GM23248 (cell line): ENCODE measurements around the gene SERPINB5. TPM values are rescaled to one million over a fixed set of nuclear protein-coding genes. Genes with fewer than 3 reads are reported as not detected.
A peak's percentile ranks its signal among the peaks of the same experiment; 100 is the strongest.

Source experiments
- DNase-seq: peaks from one replicate; pipeline ENCODE4 v3.0.0-alpha.2; 2015
- H2AFZ ChIP-seq: fragments of 200-600 bp; sonication (generic); 2 replicates; pipeline ENCODE4 v1.6.1; 2016; ENCODE audit warnings: antibody characterized with exemption
- H3F3A ChIP-seq: fragments of 200-600 bp; sonication (generic); 2 replicates; pipeline ENCODE4 v1.6.1; 2016; ENCODE audit warnings: mild to moderate bottlenecking, antibody characterized with exemption, mixed run types; ENCODE audit not compliant: insufficient read depth
- H3K27ac ChIP-seq: fragments of 200-600 bp; sonication (generic); 2 replicates; pipeline ENCODE4 v1.5.1; 2016; ENCODE audit warnings: mild to moderate bottlenecking
- H3K27me3 ChIP-seq: fragments of 200-600 bp; sonication (generic); replicated peaks from 2 replicates; pipeline ENCODE4 v1.6.1; 2016; ENCODE audit warnings: mild to moderate bottlenecking; ENCODE audit not compliant: insufficient read depth
- H3K36me3 ChIP-seq: fragments of 200-600 bp; sonication (generic); 2 replicates; pipeline ENCODE4 v1.6.1; 2016; ENCODE audit warnings: low read depth, mild to moderate bottlenecking
- H3K4me1 ChIP-seq: fragments of 200-600 bp; sonication (generic); 2 replicates; pipeline ENCODE4 v1.6.1; 2016; ENCODE audit warnings: mild to moderate bottlenecking; ENCODE audit not compliant: insufficient read depth
- H3K4me2 ChIP-seq: fragments of 200-600 bp; sonication (generic); one replicate; pipeline ENCODE4 v1.6.1; 2016; ENCODE audit warnings: mild to moderate bottlenecking; ENCODE audit not compliant: unreplicated experiment
- H3K4me3 ChIP-seq: fragments of 200-600 bp; sonication (generic); 2 replicates; pipeline ENCODE4 v1.5.1; 2016; ENCODE audit warnings: mild to moderate bottlenecking
- H3K79me2 ChIP-seq: fragments of 200-600 bp; sonication (generic); 2 replicates; pipeline ENCODE4 v1.6.1; 2016; ENCODE audit warnings: mild to moderate bottlenecking; ENCODE audit not compliant: insufficient read depth
- H3K9ac ChIP-seq: fragments of 200-600 bp; sonication (generic); 2 replicates; pipeline ENCODE4 v1.6.1; 2016; ENCODE audit warnings: mild to moderate bottlenecking
- H3K9me2 ChIP-seq: fragments of 200-600 bp; sonication (generic); 2 replicates; pipeline ENCODE4 v1.6.1; 2016; ENCODE audit warnings: mixed run types, mild to moderate bottlenecking, moderate library complexity; ENCODE audit not compliant: insufficient read depth
- H3K9me3 ChIP-seq: fragments of 200-600 bp; sonication (generic); one replicate; pipeline ENCODE4 v1.6.1; 2017; ENCODE audit warnings: low read depth
- H4K20me1 ChIP-seq: fragments of 200-600 bp; sonication (generic); 2 replicates; pipeline ENCODE4 v1.6.0; 2016; ENCODE audit not compliant: insufficient read depth
- EZH2 ChIP-seq: fragments of 200-600 bp; sonication (generic); IDR thresholded peaks from 2 replicates; pipeline ENCODE4 v1.6.1; 2018; ENCODE audit warnings: antibody characterized with exemption, mild to moderate bottlenecking; ENCODE audit not compliant: insufficient read depth, poor library complexity, severe bottlenecking
- EZH2phosphoT487 ChIP-seq: fragments of 200-600 bp; sonication (generic); IDR thresholded peaks from 2 replicates; pipeline ENCODE4 v1.6.1; 2018; ENCODE audit warnings: antibody characterized with exemption, moderate library complexity, mild to moderate bottlenecking, low read depth; ENCODE audit not compliant: insufficient read depth
- WGBS, 2 experiments: methylation state at CpG; one replicate each; pipeline ENCODE4 v1.1.6; 2015 to 2017; ENCODE audit warnings: low lambda C conversion rate in 2 of 2, low coverage in 1 of 2; ENCODE audit errors: missing lambda C conversion rate in 2 of 2; 5-methylcytosine and 5-hydroxymethylcytosine counted together
- in situ Hi-C: fragments of 300-500 bp; cut with MboI; formaldehyde crosslinking; loops from 2 replicates; pipeline ENCODE4 v1.15.0; 2020
- polyA plus RNA-seq: library from polyadenylated mRNA; unstranded; fragments of >200 nt; fragmentation: Nextera tagmentation; extraction: Ambion mirVana; gene quantifications from 2 replicates; pipeline ENCODE4 v1.2.1, GENCODE V29; 2016
- total RNA-seq: library from RNA; depleted of rRNA; stranded (reverse); fragments of >200 nt; shearing (Covaris generic); gene quantifications from 2 replicates; pipeline ENCODE4 v1.2.3, GENCODE V29; 2014

Gene SERPINB5
- total and polyA plus RNA-seq, 2 experiments from 2014 or later, result not detected

GRCh38 chr18:63488160-63488559 lies 11.4 kb downstream of the SERPINB5 start:
- Histone ChIP-seq H3K36me3 (no peaks in the 10 kb centered on the region), H3K79me2 (no peaks in the 10 kb centered on the region), H3K27ac (no peak overlapping the region), H3K9ac (no peak overlapping the region), H3K9me3 (no peaks in the 10 kb centered on the region), H3K4me1 (peaks cover 20% of the 10 kb centered on the region), H3K27me3 (no peaks in the 10 kb centered on the region), H3K9me2 (no peaks in the 10 kb centered on the region), H3K4me2 (no peak overlapping the region), H4K20me1 (no peaks in the 10 kb centered on the region), H3F3A (peaks cover 9% of the 10 kb centered on the region; the same call in 1 of the 2 replicates), H3K4me3 (no peak overlapping the region), H2AFZ (no peak overlapping the region)
- no peak for TF ChIP-seq EZH2
- no peak for TF ChIP-seq EZH2phosphoT487
- no peak for DNase-seq
- WGBS, 2 experiments, result 14 to 25% methylated on average over 2 of the region's 2 CpGs
- in situ Hi-C loops, result no loop called here

GRCh38 chr18:63492851-63493250 lies 16.1 kb downstream of the SERPINB5 start:
- no peak overlapping the region for H3K4me3 ChIP-seq
- no peak for TF ChIP-seq EZH2phosphoT487
- no peak for TF ChIP-seq EZH2
- H3K79me2 ChIP-seq, result no peaks in the 10 kb centered on the region
- no peaks in the 10 kb centered on the region for H3K36me3 ChIP-seq
- H3F3A ChIP-seq, result peaks cover 12% of the 10 kb centered on the region; the same call in 1 of the 2 replicates
- H3K9me2 ChIP-seq, result no peaks in the 10 kb centered on the region
- no peaks in the 10 kb centered on the region for H3K9me3 ChIP-seq
- peak; percentile 47 for DNase-seq
- no peak overlapping the region for H3K9ac ChIP-seq
- H3K4me1 ChIP-seq, result peaks cover 16% of the 10 kb centered on the region
- WGBS, 2 experiments, result 70 to 77% methylated on average over 3 of the region's 3 CpGs
- H4K20me1 ChIP-seq, result no peaks in the 10 kb centered on the region
- H3K27ac ChIP-seq, result no peak overlapping the region
- no peaks in the 10 kb centered on the region for H3K27me3 ChIP-seq
- peak overlapping the region; percentile 1 for H3K4me2 ChIP-seq
- in situ Hi-C loops, result no loop called here
- H2AFZ ChIP-seq, result no peak overlapping the region

- Histone ChIP-seq H3K36me3 (no peaks in the 10 kb centered on the region), H3K9me3 (no peaks in the 10 kb centered on the region), H3K4me1 (peaks cover 15% of the 10 kb centered on the region), H3K79me2 (no peaks in the 10 kb centered on the region), H3F3A (peaks cover 12% of the 10 kb centered on the region; the same call in 1 of the 2 replicates), H3K4me3 (no peak overlapping the region), H4K20me1 (no peaks in the 10 kb centered on the region), H3K9me2 (no peaks in the 10 kb centered on the region), H3K4me2 (no peak overlapping the region), H3K27me3 (no peaks in the 10 kb centered on the region), H2AFZ (no peak overlapping the region), H3K9ac (no peak overlapping the region), H3K27ac (no peak overlapping the region)
- in situ Hi-C loops, result no loop called here
- no peak for DNase-seq
- no peak for TF ChIP-seq EZH2
- no peak for TF ChIP-seq EZH2phosphoT487
- 9 to 13% methylated on average over 2 of the region's 2 CpGs for WGBS, 2 experiments
Measured at GRCh38 chr18:63495675-63496074, 18.9 kb downstream of the SERPINB5 start.

GRCh38 chr18:63505566-63506335 lies 29.0 kb downstream of the SERPINB5 start:
- H2AFZ ChIP-seq, result no peak overlapping the region
- in situ Hi-C loops, result no loop called here
- no peak overlapping the region for H3K4me2 ChIP-seq
- 50% methylated on average over 2 of the region's 2 CpGs for WGBS, 2 experiments
- no peak overlapping the region for H3K4me3 ChIP-seq
- H3K9me3 ChIP-seq, result no peaks in the 10 kb centered on the region
- H3K9ac ChIP-seq, result no peak overlapping the region
- peak; percentile 53 for DNase-seq
- H3F3A ChIP-seq, result no peaks in the 10 kb centered on the region
- no peak for TF ChIP-seq EZH2phosphoT487
- TF ChIP-seq EZH2, result no peak
- 0 out of 2 replicates have a peak, but pooled peaks cover 8% of the 10 kb centered on the region for H3K4me1 ChIP-seq
- no peaks in the 10 kb centered on the region for H3K9me2 ChIP-seq
- no peaks in the 10 kb centered on the region for H3K79me2 ChIP-seq
- no peaks in the 10 kb centered on the region for H4K20me1 ChIP-seq
- H3K27me3 ChIP-seq, result no peaks in the 10 kb centered on the region
- H3K27ac ChIP-seq, result no peak overlapping the region
- no peaks in the 10 kb centered on the region for H3K36me3 ChIP-seq

GRCh38 chr18:63506336-63506646 lies 29.5 kb downstream of the SERPINB5 start:
- Histone ChIP-seq H3K9me3 (no peaks in the 10 kb centered on the region), H4K20me1 (no peaks in the 10 kb centered on the region), H3K36me3 (no peaks in the 10 kb centered on the region), H3F3A (no peaks in the 10 kb centered on the region), H3K27ac (no peak overlapping the region), H3K4me1 (0 out of 2 replicates have a peak, but pooled peaks cover 8% of the 10 kb centered on the region), H3K79me2 (no peaks in the 10 kb centered on the region), H3K27me3 (no peaks in the 10 kb centered on the region), H3K9me2 (no peaks in the 10 kb centered on the region), H3K4me3 (no peak overlapping the region), H2AFZ (no peak overlapping the region), H3K4me2 (no peak overlapping the region), H3K9ac (no peak overlapping the region)
- WGBS, 2 experiments, result 58 to 59% methylated on average over 3 of the region's 3 CpGs
- TF ChIP-seq EZH2phosphoT487 (no peak), EZH2 (no peak)
- no peak for DNase-seq
- in situ Hi-C loops, result no loop called here
